GM21390 (cell line): ENCODE measurements around the gene TSPAN31.
"Not testable (repeated sequence)": the region's sequence is repeated elsewhere in the genome, so short reads cannot be mapped to it uniquely, and the experiment has no call there.

ENCODE experiments used
- ATAC-seq: cut with Tn5 transposase; IDR thresholded peaks from one replicate; pipeline ENCODE4 v1.9.1; 2021; ENCODE audit not compliant: unreplicated experiment

The TSPAN31 gene

GRCh38 chr12:57721846-57722608 lies 22.8 kb upstream of the TSPAN31 start:
- not testable (repeated sequence) for ATAC-seq

GRCh38 chr12:57722716-57723629 lies 21.9 kb upstream of the TSPAN31 start:
- ATAC-seq = no peak

- ATAC-seq = no peak
Observed at GRCh38 chr12:57723630-57723962, 21.2 kb upstream of the TSPAN31 start.

DNA sequence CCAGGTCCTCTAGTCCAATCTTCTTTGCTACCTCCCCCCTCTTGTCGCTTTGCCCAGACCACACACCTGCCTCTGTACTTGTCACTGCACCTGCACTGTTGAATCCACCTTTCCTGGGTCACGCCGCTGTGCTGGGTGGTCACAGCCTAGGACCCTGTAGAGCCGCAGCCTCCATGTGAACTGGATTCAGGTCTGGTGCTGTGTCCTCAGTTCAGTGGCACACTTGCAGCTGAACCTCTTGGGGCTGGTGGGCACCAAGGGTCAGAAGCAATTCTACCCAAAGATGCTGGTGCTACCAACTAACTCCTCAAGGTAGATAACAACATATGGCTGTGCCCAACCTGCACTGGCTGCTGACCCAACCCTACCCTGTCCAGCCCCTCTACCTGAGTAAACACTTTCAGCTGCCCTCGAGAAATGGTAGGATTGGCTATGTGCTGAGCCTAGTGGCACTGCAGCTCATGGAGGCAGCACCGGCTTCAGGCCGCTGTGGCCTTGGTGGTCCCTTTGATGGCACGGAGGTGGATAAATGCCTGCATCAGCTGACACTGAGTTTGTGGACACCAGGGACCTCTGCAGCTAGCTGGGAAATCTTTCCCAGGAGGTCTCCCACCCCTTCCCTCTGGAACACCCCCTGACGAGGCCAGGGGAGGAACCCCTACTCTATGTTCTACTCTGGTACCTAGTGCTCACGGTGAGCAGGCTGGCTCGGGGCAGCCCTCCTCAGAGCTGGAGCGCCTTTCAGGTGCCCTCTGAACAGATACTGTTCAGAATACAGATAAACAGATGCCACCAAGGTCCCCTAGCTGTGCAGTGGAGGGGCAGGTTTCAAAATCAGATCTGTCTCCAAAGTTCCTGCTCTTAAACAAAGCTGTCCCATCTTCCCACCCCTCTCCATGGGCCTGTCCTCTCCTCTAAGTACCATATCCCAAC lies 20.6 kb upstream of the TSPAN31 start:
- ATAC-seq = no peak

GRCh38 chr12:57724936-57725740 lies 19.7 kb upstream of the TSPAN31 start:
- ATAC-seq = no peak

DNA sequence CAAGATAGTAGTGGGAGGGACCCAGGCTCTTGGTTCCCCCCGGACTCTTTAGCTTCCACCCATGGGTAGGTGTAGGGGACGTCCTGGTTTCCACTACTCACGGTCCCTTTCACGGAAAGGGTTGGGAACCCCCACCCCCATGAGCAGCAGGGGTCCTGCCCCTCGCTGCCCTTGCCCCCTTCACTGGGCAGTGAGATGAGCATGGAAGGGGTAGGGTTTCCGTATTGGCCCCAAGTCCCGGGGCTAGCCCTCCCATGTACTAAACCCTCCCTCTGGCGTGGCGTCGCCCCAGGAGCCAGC lies 19.0 kb upstream of the TSPAN31 start:
- no peak for ATAC-seq

- ATAC-seq = no peak
Observed at GRCh38 chr12:57726151-57726883, 18.5 kb upstream of the TSPAN31 start.

DNA sequence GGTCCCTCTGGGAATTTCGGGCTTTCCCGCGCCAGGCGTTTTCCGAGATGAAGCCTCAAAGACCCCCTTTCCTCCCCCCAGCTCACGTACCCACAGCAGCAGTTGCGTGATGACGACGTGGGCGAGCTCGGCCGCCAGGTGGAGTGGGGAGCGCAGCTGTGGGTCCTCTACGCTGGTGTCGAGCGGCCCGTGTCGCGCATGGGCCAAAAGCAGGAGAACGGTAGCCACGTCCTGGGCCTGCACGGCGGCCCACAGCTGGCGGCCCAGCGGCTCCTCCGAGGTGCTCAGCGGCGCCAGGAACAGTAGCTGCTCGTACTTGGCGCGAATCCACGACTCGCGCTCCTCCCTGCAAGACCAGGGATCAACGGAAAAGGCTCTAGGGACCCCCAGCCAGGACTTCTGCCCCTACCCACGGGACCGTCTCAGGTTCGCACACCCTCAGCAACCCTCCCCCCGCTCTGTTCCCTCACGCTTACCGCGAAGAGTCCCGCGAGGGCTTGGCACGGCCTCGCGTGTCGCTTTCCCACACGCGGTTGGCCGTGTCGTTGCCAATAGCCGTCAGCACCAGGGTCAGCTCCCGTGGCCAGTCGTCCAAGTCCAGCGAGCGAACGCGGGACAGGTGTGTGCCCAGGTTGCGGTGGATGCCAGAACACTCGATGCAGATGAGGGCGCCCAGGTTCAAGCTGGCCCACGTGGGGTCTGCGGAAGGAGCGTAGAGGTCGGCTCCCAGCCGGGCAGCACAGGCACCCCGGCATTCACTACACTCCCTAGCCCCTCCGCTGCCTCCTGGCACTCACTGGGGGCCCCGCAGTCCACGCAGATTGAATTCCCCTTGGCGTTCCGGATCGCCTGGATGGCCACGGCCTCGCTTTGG lies 17.7 kb upstream of the TSPAN31 start:
- ATAC-seq = no peak

GRCh38 chr12:57727758-57728395 lies 17.0 kb upstream of the TSPAN31 start:
- ATAC-seq = no peak

DNA sequence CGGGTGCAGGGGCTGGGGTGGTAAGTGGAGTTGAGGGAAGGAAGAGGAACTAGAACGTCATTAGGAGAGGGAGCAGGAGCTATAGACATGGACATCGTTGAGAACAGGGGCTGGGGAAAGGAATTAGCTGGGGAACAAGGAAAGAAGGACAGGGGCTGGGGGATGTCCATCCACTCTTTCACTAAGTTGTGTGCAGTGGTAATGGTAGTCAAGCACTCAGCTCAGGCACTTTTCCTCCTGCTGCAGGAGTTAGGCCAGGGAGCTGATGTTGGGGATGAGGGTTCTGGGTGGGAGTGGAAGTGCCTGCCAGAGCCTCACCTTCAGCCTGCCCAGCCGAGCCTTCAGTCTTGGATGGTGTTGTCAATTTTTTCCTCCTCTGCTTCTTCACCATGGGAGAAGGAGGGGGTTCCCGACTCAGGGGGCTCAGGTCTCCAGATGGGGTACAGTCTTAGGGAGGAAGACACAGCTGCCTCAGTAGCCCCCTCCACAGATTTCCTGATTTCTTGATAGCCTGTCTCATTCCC lies 15.5 kb upstream of the TSPAN31 start:
- no peak for ATAC-seq

DNA sequence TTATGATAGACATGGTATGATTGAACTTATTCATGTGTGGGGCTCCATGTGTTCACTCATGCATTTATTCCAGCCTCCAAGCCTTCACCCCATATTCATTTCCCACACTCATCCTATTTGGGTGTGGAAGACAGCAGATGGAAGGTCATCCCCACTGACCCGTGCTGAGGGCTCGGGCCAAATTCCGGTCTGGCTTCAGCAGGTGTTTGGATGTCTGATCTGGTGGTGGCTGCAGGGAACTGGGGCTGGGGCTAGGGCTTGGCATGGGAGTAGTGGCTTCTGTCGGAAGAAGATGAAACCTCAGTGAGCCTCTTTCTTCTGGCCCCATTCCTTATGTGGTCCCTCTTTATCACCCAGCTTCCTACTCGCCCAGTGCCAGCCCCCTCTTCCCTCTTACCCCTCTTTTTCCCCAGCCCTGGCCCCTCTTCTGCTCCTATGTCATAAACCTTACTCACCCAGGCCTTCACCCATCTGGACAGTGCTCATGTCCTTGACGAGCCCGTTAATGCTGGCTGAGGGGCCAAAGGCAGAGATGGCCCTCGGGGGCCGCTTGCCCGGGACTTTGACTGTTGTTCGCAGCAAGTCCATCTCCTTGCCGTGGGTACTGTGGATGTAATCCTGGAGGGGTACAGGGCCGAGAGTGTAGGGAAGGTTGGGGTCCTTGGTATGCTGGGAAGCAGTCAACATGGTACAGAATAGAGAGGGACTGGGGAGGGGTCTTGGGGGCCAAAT lies 14.3 kb upstream of the TSPAN31 start:
- no peak for ATAC-seq

DNA sequence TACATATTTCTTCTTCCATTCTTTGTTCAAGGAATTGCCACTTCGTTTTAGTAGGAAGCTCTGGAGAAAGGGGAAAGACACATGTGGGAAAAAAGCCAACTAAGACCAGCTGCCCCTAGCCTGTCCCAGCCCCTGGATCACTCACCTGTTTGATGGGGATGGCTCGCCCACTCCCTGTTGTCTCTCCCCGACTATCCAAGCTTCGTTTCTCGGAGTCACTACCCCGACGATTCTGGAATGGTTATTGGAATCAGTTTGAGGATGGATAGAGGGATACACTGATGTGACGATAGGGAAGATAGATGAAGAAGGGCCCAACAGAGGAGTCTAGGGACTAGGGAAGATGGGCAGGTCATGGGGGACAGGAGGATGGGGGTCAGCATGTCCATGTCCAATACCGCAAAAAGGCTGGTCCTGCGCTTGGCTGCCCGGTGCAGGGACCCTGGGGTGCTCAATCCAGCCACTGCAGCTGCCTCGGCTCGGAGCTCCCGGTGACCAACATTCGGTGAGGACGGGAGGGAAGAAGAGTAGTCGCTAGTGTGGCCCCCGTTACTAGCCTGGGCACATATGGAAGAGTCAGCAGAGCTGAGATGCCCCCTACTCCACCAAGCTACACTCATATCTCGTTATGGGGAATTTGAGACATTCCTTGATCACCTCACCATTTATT lies 13.3 kb upstream of the TSPAN31 start:
- no peak for ATAC-seq

- no peak for ATAC-seq
Observed at GRCh38 chr12:57732270-57732669, 12.6 kb upstream of the TSPAN31 start.

- ATAC-seq = no peak
Observed at GRCh38 chr12:57732726-57733593, 11.9 kb upstream of the TSPAN31 start.

GRCh38 chr12:57733928-57734327 lies 10.9 kb upstream of the TSPAN31 start:
- no peak for ATAC-seq

- ATAC-seq = no peak
Observed at GRCh38 chr12:57734591-57734990, 10.2 kb upstream of the TSPAN31 start.
